Measurements from ENCODE around the gene NCKAP5L. TPM values are rescaled to one million over a fixed set of nuclear protein-coding genes. Genes with fewer than 3 reads are reported as not detected.
A peak's percentile ranks its signal among the peaks of the same experiment; 100 is the strongest.

Gene NCKAP5L
- total and polyA plus RNA-seq, 9 of the 15 experiments (the other 6 are each of a cell fraction or from before 2014, with no cell fraction given), result 0.01 to 14.4 (median 3.7) TPM

DNA sequence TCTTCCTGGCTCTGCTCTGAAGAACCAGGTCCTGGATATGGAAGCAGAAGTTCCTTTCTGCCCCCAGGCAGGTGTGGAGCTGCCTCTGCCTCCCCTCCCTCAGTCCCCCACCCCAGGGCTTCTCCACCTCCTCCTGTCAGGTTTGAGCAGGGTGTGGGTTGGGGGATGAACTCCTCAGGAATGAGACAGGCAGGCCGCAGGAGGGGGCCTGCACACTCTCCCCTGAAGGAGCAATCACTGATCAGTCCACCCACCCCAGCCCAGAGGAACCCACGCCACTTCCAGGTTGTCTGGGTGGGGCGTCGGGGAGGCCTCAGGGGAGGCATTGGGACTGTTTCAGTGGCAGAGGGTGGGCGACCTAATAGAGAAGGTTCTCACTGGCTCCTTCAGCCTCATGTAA, 48.9 kb upstream of the NCKAP5L start (continued):
- TF ChIP-seq SMARCC2 (IDR thresholded peaks at IDR 0.05; ENCODE audit: low read depth), result no peak
- TF ChIP-seq PKNOX1 (IDR thresholded peaks at IDR 0.05), result no peak

DNA sequence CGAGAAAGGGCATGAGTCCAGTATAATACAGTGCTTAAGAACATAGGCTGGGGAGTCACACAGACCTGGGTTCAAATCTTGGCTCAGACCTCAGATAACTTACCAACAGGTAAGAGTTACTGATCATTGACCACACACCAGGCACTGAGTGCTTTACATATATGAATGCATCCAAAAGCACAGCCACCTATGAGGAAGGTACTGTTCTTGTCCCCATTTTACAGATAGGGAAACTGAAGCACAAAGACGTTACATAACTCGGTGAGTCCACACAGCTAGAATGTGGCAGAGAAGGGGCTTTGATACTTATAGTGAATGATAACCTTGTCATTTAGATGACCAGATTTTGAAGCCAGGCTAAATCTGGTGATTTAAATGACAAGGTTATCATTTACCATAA, 47.9 kb upstream of the NCKAP5L start:
- no TSS peak for BruUV-seq (replicated peaks)
- CTCF ChIA-PET (ENCODE audit: low intra/inter-chr PET ratio), result no interaction called here
- FAIRE-seq, result no peak

More for the DNA sequence above, 47.9 kb upstream of the NCKAP5L start:
- TF ChIP-seq BCOR (IDR thresholded peaks at IDR 0.05) (peak; percentile 65; the same call in 1 of the 2 replicates), ZFP30 (CRISPR knock-in tag; IDR thresholded peaks at IDR 0.05; ENCODE audit: borderline replicate concordance) (no peak), RBM25 (IDR thresholded peaks at IDR 0.05; ENCODE audit: low read depth, low read length, severe bottlenecking) (peak; percentile 63), KLF10 (CRISPR knock-in tag; IDR thresholded peaks at IDR 0.05) (no peak), TBL1XR1 (IDR thresholded peaks at IDR 0.05; ENCODE audit: low read length in 2 of 2) (no peak), KDM1A (IDR thresholded peaks at IDR 0.05) (peak; percentile 20 to 31; a peak in 1 of 4 replicates), MCM2 (IDR thresholded peaks at IDR 0.05; ENCODE audit: low read depth) (no peak), CBX3 (IDR thresholded peaks at IDR 0.05; ENCODE audit: borderline replicate concordance in 1 of 2, low read length in 2 of 2) (no peak)
- TF ChIP-seq, protein P1, sequence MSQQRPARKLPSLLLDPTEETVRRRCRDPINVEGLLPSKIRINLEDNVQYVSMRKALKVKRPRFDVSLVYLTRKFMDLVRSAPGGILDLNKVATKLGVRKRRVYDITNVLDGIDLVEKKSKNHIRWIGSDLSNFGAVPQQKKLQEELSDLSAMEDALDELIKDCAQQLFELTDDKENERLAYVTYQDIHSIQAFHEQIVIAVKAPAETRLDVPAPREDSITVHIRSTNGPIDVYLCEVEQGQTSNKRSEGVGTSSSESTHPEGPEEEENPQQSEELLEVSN (IDR thresholded peaks at IDR 0.05; ENCODE audit: borderline replicate concordance in 1 of 2, extremely low read depth in 1 of 2, insufficient read depth in 1 of 2, insufficient read length in 1 of 2, low read depth in 1 of 2, low read length in 1 of 2, poor library complexity in 1 of 2, severe bottlenecking in 1 of 2), result no peak
- Histone ChIP-seq H3K4me3 (no peak overlapping the region), H3K27ac (ENCODE audit: extremely low read depth, low read depth, low read length) (no peak overlapping the region), H3K9me1 (ENCODE audit: control insufficient read depth, insufficient read depth, low read length) (no peaks in the 10 kb centered on the region), H3K4me2 (ENCODE audit: insufficient read depth, low read length) (no peak overlapping the region), H3K27me3 (ENCODE audit: control insufficient read depth in 2 of 2, insufficient read depth in 2 of 2, low read length in 2 of 2) (no peaks in the 10 kb centered on the region), H4K20me1 (replicated peaks; ENCODE audit: control insufficient read depth, insufficient read depth, low read length) (no peaks in the 10 kb centered on the region), H3K79me2 (ENCODE audit: control insufficient read depth, insufficient read depth, low read length) (no peaks in the 10 kb centered on the region), H3K9ac (ENCODE audit: insufficient read depth in 1 of 2, low read depth in 2 of 2, low read length in 2 of 2) (no peak overlapping the region), H3K4me1 (replicated peaks in 1 of 2; ENCODE audit: control insufficient read depth in 2 of 2, insufficient read depth in 2 of 2, low read length in 2 of 2) (peaks cover 4 to 5% of the 10 kb centered on the region in 2 experiments; a peak in 4 of 5 replicates), H3K9me3 (replicated peaks; ENCODE audit: control insufficient read depth, insufficient read depth, low read depth, low read length) (peaks cover 18% of the 10 kb centered on the region), H2AFZ (ENCODE audit: low read depth, low read length) (no peak overlapping the region), H3K36me3 (ENCODE audit: control insufficient read depth, insufficient read depth, low read length) (no peaks in the 10 kb centered on the region)
- intact Hi-C loops (cut with micrococcal nuclease) (no loop called here), in situ Hi-C loops (cut with MboI) (no loop called here)
- POLR2A ChIA-PET, result no interaction called here
- ATAC-seq, result no peak
- WGBS (ENCODE audit: insufficient coverage, low coverage, missing lambda C conversion rate), result 29% methylated on average over 3 of the region's 3 CpGs
- no peak for DNase-seq (ENCODE audit: extremely low read depth in 1 of 4, low spot score in 3 of 4)

Measured in K562 (cell line).